ENCODE measurements around the gene TMCC1.
"Not testable (repeated sequence)": the region's sequence is repeated elsewhere in the genome, so short reads cannot be mapped to it uniquely, and the experiment has no call there.

TMCC1 gene

DNA sequence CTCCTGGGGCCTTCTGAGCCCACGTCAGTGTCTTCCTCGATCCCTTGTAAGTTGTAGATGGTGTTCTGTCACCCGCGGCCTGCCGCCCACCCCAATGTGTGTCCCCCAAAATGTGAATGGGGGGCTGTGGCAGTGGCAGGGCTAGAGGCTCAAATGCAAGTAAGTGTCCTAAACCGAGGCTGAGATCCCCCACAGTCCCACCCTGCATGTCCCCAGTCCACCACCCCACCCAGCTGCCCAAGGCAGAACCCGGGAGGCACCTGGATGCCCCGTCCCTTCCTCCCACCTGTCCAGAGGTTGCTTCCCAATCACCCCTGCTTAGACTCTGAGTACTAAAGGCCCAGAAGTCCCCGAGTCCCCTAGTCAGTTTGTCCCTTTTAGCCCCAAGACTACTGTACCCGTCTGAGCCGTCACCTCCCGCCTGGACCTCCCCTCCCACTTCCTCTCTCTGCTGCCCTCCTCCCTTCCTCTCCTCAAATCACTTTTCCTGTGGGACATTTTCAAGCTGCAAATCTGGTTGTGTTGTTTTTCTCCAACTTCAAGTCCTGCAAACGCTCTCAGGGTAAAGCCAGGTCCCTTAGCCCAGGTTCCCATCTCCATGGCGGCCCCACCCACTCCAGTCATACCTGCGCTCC lies 275.2 kb downstream of the TMCC1 start:
- no peak for DNase-seq

DNA sequence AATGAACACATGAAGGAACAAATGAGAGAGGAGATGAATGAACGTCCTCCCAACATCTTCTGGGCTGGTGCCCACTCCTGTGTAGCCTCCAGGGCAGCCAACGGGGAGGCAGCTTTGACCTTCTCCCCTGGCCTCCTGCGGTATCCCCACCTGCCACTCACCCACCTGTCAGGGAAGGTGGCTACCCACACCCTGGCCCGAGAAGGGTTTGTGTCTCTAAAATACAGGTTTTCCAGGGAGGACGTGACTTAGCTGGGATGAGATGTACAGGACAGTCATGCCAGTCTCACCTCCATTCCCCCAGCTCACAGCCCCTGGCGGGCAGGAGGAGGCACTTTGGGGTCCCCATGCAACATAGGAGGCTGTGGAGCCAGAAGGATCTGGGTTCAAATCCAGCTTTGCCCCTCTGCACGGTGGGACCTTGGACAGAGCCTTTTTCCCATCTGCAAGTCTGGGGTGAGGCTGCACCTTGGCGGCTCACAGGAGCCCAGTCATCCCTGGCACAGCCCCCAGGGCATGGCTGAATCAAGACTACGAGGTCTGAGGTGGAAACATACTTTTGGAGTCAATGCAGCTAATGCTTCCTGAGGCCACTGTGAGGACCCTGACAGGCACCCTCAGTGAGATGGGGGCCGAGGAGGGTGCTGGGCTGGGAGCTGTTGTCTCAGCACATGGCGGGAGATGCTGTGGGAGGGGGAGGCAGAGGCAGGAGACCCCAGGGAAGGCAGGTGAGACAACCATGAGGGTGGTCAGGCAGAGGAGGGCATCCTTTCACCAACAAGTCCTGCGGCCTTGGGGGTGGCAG lies 275.9 kb downstream of the TMCC1 start:
- DNase-seq, result no peak

DNA sequence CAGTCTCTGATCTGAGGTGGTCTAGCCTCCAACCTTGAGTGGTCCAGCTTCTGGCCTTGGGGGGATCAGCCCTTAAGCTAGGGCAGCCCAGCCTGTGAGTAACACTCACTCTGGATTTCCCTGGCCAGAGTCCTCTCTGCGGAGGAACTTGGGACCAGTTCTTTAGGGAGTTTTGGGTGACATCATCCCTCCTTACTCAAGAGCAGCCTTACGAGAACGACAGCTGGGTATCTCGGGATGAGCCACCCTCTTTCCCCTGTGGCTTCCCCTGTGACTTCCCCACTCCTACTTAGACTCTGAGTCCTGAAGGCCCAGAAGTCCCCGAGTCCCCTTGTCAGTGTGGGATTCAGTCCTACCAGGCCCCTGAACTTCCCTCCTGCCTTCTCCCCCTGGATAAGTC lies 276.8 kb downstream of the TMCC1 start:
- DNase-seq, result no peak

DNA sequence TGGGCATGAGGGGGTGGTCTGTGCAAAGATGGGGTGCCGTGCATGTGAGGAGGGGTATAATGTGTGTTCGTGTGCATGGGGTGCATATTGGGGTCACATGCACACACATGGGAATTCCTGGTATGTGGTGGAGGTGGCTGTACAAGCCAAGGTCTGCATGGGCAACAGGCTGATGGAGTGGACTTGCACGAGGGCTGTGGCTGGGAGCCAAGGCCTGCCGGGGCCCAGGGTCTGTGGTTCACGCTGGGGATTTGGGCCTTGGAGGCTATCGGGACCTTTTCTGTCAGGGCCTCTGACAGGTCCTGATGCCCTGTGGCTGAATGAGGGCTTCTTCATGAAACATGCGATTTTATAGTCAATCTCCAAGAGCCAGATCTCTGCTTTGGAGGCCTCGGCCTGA lies 277.2 kb downstream of the TMCC1 start:
- no peak for DNase-seq

DNA sequence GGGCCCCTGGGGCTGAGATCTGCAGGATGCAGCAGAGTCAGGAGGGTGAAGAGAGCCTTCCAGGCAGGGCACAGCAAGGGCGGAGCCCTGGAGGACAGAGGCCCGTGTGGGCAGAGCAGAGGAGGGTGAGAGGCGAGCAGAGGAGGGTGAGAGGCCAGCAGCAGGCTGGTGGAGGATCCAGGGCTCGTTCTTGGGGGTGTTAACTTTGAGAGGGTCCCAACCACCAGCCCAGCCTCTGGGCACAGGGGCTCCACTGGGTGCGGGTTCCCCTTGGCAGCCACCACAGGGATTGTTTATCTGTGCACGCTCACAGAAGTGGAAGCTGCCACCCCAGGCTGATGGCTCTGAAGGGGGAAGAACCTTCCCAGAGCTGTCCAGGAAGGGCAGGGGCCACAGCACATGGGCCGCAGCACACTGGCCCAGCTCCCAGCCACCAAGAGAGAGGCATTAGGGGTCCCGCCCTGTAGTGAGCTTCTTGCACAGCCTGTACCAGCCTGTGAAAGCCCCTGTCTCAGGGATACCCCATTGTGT lies 277.7 kb downstream of the TMCC1 start:
- no peak for DNase-seq

DNA sequence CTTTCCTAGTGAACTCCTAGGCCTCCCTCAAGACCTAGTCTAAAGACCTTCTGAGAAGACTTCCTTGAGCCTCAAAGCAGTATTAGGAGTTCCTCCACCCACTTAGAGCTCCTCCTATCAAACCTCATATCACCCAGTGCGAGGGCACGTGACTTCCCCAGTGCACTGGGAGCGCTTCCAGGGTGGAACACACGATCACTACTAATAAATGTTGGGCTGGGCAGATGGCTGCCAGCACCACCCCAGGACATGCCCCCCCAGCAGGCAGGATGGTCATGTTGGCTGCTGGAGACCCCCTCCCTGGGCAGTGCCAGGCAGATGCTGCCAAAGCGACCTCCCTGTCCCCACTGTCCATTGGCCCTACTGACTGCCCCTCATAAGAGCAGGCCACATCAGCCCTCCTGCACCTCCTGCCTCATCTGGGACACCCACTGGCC lies 278.6 kb downstream of the TMCC1 start:
- DNase-seq, result no peak

DNA sequence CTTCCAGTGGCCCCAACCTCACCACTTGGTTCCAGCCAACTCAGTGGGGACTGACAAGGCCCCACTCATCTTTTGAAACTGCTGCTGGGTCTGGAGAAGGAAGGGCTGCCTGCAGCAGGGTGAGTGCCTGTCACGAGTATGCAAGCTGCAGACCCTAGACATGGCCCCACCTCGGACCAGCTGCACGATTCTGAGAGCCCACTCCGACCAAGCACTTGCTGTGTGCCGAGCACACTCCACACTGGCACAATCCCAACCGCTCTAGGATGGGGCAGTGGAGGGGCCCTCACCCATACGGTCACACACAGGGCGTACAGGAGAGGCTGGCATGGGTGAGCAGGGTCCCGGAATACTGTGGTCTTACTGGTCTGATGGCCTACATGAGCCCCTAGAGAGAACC lies 279.1 kb downstream of the TMCC1 start:
- no peak for DNase-seq

DNA sequence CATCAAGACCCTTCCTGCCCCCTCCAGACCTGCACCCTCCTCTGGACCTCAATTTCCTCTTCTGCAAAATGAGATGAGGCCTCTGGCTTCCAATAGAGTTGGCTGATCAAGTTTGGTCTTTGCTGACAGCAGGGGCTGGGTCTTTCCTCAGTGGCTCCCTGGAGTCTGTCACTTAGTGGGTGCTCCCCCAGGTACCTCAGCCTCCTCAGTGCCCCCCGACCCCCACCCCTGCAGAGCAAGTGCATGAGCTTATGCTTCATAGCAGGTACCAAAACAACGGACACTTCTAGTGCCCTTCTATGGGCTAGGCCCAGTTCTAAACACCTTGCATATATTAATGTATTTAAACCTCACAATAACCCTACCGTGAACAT lies 280.2 kb downstream of the TMCC1 start:
- DNase-seq, result no peak

DNA sequence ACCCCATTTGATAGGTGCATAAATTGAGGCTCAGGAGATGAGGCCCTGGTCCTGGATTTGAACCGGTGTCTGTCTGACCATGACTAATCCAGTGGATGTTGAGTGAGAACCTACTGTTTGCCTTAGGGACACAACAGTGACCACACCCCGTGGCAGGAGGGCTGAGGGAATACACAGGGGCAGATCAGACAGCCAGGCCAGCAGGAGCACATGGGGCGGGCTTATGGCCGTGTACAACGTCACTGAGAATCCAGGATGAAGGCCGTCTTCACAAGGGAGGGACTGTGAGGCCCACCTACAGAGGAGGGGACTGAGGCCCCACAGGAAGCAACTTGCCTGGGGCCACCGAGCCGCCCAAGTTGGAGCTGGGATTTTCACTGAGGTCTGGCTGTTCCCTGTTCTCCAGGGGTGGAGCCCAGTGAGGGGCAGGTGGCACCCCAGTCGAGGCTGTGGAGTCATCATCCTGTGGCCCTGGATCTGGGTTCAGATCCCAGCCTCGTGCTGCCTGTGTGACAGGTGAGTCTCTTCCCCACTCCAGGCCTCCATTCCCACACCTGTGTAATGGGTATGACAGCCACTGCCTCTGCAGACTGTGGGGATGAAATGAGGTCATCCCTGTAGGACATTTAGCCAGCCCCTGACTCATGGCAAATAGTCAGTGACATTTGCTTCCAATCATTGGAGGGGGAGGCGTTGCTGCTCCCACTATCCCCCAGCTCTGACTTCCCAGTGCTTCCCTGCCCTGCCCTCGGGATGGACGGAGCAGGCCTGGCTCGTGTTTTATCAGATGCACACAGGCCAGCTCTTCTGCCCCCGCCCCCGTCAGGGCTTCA lies 280.8 kb downstream of the TMCC1 start:
- no peak for DNase-seq

DNA sequence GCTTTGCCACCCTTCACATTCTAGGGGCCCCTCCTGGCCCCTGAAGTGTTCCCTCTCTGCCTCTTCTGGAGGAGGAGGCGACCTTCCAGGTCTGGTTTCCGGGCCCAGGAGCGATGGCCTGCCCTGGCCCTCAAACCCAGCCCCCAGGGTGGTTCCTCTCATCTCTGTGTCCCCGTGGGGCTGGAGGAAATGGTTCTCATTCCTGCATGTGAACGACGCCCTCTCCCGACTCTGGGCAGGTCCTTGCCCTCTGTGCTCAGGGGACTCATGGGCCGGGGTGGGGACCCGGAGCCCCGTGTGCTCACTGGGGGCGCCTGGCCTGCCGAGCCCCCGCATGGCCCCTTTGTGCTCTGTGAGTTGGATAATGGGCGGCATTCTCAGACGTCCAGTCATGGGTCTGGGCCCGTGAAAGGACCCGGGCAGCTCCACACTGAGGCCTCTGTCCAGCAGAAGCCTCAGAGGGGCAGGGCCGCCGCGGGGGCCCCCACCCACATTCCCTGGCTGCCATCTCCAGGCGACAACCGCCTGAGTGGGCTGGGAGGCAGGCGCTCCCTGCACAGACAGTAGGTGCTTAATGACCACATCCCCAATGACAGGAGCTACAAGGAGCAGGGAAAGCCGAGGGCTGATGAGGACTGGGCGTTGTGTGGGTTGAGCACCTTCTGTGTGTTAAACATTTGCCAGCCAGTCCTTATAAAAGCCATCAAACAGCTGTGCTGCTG lies 281.5 kb downstream of the TMCC1 start:
- DNase-seq, result no peak

DNA sequence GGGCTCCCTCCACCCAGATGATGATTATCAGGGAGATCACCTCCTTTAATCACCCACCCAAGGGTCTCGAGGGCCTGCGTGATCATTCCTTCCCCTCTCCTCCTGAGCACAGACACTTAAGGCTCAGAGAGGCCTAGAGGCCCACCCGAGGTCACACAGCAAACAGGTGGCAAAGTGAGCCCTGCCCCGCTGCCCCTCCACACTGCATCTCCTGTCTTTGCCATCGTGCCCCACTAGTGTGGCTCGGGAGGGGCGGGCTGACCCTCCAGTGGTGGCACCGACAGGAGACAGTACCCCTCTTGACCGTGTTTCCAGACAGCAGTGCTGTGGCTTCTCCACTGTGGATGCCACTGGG lies 282.1 kb downstream of the TMCC1 start:
- no peak for DNase-seq

DNA sequence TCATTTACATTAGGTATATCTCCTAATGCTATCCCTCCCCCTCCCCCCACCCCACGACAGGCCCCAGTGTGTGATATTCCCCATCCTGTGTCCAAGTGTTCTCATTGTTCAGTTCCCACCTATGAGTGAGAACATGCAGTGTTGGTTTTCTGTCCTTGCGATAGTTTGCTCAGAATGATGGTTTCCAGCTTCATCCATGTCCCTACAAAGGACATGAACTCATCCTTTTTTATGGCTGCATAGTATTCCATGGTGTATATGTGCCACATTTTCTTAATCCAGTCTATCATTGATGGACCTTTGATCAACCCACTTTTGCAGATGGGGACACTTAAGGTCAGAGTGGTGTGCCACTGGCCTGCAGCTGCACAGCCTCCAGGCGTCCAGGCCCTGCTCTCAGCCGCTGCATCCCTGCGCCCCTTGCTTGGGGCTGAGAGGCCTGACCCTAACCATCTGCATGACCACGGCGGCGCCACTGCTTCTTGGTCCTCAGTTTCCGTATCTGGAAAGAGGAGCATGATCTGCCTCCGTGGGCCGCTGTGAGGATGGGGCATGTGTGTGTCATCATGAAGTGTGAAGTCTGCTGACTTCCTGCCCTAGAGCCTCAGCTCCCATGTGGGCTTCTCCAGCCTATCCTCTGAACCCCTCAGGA lies 282.6 kb downstream of the TMCC1 start:
- not testable (repeated sequence) for DNase-seq

DNA sequence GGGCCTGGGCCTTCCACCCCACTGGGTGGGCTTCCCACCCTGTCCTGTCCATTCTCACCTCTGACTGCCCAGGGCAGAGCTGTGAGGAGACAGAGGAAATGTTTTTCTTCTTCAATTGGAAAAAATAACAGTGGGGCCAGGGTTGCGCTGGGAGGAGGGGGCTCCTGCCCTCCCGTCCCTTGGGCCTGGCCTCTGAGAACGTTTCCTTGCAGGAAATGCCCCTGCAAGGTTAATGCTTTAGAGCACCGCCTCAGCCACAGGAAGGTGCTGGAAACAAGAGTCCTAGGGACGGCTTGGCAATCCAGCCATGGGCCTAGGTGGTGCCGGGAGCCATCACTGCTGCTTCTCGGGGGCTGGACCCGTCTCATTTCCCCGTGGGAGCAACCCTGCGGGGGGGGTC lies 283.2 kb downstream of the TMCC1 start:
- DNase-seq, result no peak

DNA sequence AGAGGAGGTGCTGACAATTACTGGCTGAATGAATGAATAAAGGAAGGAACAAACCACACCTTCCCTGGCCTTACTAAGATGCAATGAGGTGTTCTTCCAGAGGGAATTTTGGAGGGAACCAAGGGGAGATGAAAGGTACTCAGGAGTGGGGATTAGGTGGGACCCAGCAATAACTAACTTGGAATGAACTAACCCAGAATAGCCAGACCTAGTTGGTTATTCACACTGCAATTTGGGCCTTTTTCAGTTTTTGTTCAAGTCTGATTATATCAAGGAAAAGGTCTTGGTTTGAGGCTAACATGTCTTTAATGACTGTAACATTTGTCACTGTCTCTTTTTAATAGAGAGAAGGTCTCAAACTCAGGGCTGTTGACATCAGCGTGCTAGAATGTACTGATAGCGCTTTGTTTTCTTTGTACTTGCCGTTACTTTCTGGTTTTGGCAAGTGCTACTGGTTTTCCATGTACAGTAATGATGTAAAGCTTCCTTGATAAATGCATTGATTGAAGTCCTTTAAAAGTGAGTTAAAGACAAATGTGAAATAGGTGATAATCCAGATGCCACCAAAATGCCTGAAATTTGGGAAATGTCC lies 283.8 kb downstream of the TMCC1 start:
- DNase-seq, result no peak

DNA sequence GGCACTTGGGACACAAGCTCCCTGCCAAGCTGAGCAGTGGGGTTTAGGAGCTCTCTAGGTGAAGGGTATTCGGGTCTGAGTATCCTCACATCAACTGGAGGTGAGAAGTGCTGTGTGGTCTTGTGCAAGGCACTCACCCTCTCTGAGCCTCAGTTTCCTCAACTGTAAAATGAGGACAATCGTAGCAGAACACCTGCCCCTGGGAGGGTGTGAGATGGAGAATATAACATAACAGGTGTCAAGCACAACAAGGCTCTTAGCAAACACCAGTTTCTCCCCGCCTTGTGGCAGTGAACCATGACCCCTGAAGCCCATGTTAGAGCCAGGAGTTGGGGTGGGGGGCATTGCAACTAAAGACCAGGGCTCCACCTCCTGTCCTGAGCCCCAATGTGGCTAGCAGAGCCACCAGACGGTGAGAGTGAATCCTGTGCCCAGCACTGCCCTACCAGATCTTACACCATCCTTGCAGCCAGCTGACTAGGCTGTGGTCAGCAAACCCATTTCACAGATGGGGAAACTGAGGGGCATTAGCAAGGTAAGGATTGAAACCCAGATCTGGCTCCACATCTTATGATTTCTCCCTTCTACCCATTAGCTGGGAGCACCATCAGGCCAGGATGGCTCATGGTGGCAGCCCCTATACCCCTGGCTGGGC lies 284.4 kb downstream of the TMCC1 start:
- DNase-seq, result no peak

DNA sequence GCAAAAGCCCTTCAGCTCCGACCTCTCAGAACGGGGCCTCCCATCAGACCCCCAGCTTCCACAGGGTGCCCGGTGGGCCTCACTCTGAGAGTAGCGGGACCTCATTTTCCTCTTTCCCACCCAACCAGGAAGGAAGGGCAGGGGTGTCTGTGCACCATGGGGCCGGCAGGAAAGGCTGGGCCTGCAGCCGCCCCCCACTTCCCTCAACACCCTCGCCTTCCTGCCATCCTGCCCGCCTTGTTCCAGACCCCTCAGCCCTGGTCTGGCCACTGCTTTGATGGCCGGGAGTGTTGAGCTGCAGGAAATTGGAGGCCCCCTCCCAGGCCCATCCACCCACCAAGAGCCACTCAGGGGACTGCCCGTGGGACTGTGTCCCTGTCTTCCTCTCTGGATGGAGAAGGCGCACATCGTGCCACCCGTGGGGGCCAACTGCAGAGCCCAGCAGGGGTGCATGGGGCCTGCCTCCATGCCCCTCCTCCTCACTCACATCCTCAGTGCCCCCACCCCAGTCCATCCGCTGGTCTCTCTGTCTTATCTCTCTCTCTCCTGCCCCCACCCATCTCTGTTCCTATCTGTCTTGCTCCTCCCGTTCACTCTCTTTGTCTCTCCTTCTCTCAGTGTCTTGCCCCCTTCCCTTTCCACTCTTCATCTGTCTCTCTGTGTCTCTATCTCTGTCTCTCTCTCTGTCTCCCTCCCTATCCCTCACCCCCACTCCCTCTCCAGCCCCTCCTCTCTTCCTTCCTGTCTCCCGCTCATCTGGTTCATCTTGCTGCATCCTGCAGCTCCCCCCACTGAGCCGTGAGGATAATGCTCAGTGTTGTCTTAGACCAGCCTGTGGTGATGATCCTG lies 285.2 kb downstream of the TMCC1 start:
- DNase-seq, result no peak

DNA sequence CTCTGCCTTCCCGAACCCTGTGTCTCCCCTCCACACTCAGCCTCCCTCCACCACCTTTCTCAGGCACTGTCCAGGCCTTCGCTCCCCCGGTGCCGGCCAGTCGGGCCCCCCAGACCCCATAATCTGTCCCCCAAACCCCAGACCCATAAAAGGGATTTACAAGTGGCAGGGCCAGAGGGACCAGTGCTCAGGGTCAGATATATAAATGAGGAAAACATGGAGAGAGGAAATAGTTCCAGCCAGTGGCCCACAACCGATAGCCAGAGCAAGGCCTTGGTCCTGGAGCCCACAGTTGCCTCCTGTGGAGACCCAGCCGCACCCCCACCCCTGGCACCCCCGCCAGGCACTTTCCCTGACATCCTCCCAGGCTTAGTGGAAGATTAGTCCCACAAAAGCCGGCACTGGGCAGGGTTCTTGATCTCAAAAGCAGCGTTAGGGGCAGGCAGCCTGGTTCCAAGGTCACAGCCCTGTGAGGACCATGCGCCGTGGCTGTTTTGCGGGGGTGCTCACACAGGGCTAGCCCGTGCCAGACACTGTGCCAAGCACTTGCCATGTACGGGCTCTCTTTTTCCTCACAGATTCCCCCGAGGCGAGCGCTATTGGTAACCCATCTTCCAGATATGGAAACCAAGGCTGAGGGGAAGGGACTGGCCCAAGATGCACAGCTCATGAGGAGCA lies 286.0 kb downstream of the TMCC1 start:
- DNase-seq, result no peak

DNA sequence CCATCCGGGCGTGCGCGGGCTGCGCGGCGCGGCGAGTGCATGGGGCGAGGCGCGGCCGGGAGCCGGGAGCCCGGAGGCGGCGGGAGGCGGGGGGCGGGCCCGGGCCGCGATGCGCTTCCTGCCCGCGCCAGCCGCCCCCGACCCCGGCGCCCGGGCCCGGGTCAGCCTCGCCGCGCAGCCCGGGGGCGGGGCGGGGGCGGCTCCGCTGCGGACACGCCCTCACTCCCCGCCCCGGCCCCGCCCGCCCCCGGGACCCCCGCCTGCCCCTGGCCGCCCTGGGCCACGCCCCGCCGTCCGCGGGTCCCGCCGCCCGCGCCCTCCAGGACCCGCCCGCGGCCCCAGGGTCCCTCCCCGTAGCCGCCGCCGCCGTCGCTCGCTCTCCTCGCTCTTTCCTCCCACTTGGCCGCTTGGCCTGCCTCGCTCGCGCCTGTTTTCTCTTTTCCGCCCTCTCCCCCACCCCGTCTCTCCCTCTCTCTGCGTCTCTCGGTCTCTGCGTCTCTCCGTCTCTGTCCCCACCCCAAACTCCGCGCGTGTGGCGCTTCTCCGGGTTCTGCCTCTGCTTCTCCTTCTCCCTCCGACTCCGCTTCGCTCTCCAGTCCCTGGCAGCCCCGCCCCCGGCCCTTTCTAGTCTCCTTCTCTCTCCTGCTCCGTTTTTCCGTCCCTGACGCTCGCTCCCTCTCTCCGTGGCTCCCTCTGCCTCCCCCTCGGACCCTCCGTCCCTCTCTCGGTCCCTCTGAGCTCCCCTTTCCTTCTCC lies 286.7 kb downstream of the TMCC1 start, which contains the start of gene PLXND1:
TSS of gene PLXND1 (minus strand) at position 41 of the 755 bp plus-strand sequence. CDS start at position 4, 37 bp downstream.
- DNase-seq, result peak; percentile 44

All from activated naive CD4-positive, alpha-beta T cell treated with Interleukin-2 at 50 U/mL for 16 hours (primary cell).